Mesenchymal stem cell (in vitro differentiated cells and primary cell): ENCODE data around the gene UBL4A.

ENCODE experiments used
- DNase-seq: peaks from one replicate; pipeline ENCODE4 v3.0.0-alpha.2; 2013
- H2AFZ ChIP-seq: one replicate; pipeline ENCODE4 v1.6.1; 2013; ENCODE audit warnings: low read depth, mild to moderate bottlenecking, control low read depth, inconsistent platforms, low read length, moderate library complexity
- H2AK5ac ChIP-seq: 2 replicates; pipeline ENCODE4 v1.6.1; 2013; ENCODE audit warnings: low read length, moderate library complexity, mild to moderate bottlenecking, inconsistent platforms; ENCODE audit not compliant: severe bottlenecking
- H2BK120ac ChIP-seq: one replicate; pipeline ENCODE4 v1.6.1; 2013; ENCODE audit warnings: low read depth, mild to moderate bottlenecking, inconsistent platforms, low read length, moderate library complexity
- H2BK12ac ChIP-seq, 2 experiments: one replicate each; pipeline ENCODE4 v1.6.1; 2013; ENCODE audit warnings: inconsistent platforms in 2 of 2, low read length in 2 of 2, mild to moderate bottlenecking in 2 of 2, moderate library complexity in 2 of 2, control low read depth in 1 of 2
- H2BK15ac ChIP-seq: one replicate; pipeline ENCODE4 v1.6.1; 2013; ENCODE audit warnings: mild to moderate bottlenecking, low read depth, inconsistent platforms; ENCODE audit not compliant: poor library complexity, severe bottlenecking
- H2BK5ac ChIP-seq: 2 replicates; pipeline ENCODE4 v1.6.1; 2013; ENCODE audit warnings: low read depth, mild to moderate bottlenecking, low read length, control low read depth, inconsistent platforms; ENCODE audit not compliant: poor library complexity, severe bottlenecking
- H3K14ac ChIP-seq, 2 experiments: one replicate each; pipeline ENCODE4 v1.6.1; 2013; ENCODE audit warnings: inconsistent platforms in 2 of 2, low read length in 2 of 2, control low read depth in 1 of 2, mild to moderate bottlenecking in 1 of 2, moderate library complexity in 1 of 2
- H3K18ac ChIP-seq, 2 experiments: one replicate each; pipeline ENCODE4 v1.6.1; 2013; ENCODE audit warnings: inconsistent platforms in 2 of 2, low read length in 2 of 2, control low read depth in 1 of 2, low read depth in 1 of 2, mild to moderate bottlenecking in 1 of 2
- H3K23ac ChIP-seq, 2 experiments: one replicate each; pipeline ENCODE4 v1.6.1; 2013; ENCODE audit warnings: inconsistent platforms in 2 of 2, low read length in 2 of 2, mild to moderate bottlenecking in 2 of 2, moderate library complexity in 2 of 2, control low read depth in 1 of 2
- H3K27ac ChIP-seq: 2 replicates; pipeline ENCODE4 v1.5.1; 2013; ENCODE audit warnings: mild to moderate bottlenecking, moderate library complexity, low read length, control low read depth, inconsistent platforms; ENCODE audit not compliant: poor library complexity, severe bottlenecking
- H3K27me3 ChIP-seq, 2 experiments: 2 replicates each; pipeline versions ENCODE4 v1.6.1 to v1.7.0; 2013; ENCODE audit warnings: low read length in 2 of 2, mild to moderate bottlenecking in 2 of 2, moderate library complexity in 2 of 2, control low read depth in 1 of 2, inconsistent platforms in 1 of 2; ENCODE audit not compliant: control insufficient read depth in 1 of 2, insufficient read depth in 1 of 2
- H3K36me3 ChIP-seq, 2 experiments: 2 replicates each; pipeline versions ENCODE4 v1.6.1 to v1.7.0; 2013; ENCODE audit warnings: low read length in 2 of 2, control low read depth in 1 of 2, inconsistent platforms in 1 of 2, low read depth in 1 of 2, mild to moderate bottlenecking in 1 of 2; ENCODE audit not compliant: insufficient read depth in 2 of 2, control insufficient read depth in 1 of 2
- H3K4ac ChIP-seq, 2 experiments: one replicate each; pipeline ENCODE4 v1.6.1; 2013; ENCODE audit warnings: inconsistent platforms in 2 of 2, low read length in 2 of 2, mild to moderate bottlenecking in 2 of 2, moderate library complexity in 2 of 2, control low read depth in 1 of 2, low read depth in 1 of 2
- H3K4me1 ChIP-seq: 2 replicates; pipeline ENCODE4 v1.6.1; 2013; ENCODE audit warnings: low read depth, low read length, control low read depth; ENCODE audit not compliant: control insufficient read depth, insufficient read depth
- H3K4me2 ChIP-seq: 2 replicates; pipeline ENCODE4 v1.6.1; 2013; ENCODE audit warnings: low read length, mild to moderate bottlenecking, inconsistent platforms; ENCODE audit not compliant: poor library complexity, severe bottlenecking
- H3K4me3 ChIP-seq, 2 experiments: 2 replicates each; pipeline versions ENCODE4 v1.5.1 to v1.7.0; 2013; ENCODE audit warnings: low read length in 2 of 2, mild to moderate bottlenecking in 2 of 2, control low read depth in 1 of 2, low read depth in 1 of 2; ENCODE audit not compliant: insufficient read depth in 1 of 2
- H3K79me1 ChIP-seq: replicated peaks from 2 replicates; pipeline ENCODE4 v1.6.1; 2013; ENCODE audit warnings: mild to moderate bottlenecking, control low read depth, low read length, inconsistent platforms; ENCODE audit not compliant: poor library complexity, severe bottlenecking
- H3K9ac ChIP-seq: 2 replicates; pipeline ENCODE4 v1.7.0; 2013; ENCODE audit warnings: mild to moderate bottlenecking, low read length, moderate library complexity
- H3K9me3 ChIP-seq: 2 replicates; pipeline ENCODE4 v1.7.0; 2013; ENCODE audit warnings: mild to moderate bottlenecking, low read length; ENCODE audit not compliant: control insufficient read depth
- H4K8ac ChIP-seq: one replicate; pipeline ENCODE4 v1.6.1; 2013; ENCODE audit warnings: inconsistent platforms, mild to moderate bottlenecking, low read length, moderate library complexity
- H4K91ac ChIP-seq: one replicate; pipeline ENCODE4 v1.6.1; 2013; ENCODE audit warnings: mild to moderate bottlenecking, low read length, inconsistent platforms
- WGBS: methylation state at CpG from one replicate; pipeline ENCODE4 v1.1.7; 2013; ENCODE audit warnings: mixed read lengths; 5-methylcytosine and 5-hydroxymethylcytosine counted together

UBL4A gene

GRCh38 chrX:154485150-154486051, 1.0 kb downstream of the UBL4A start:
- Histone ChIP-seq H3K4ac (no peak overlapping the region), H3K18ac (peak overlapping the region; percentile 28 to 87), H3K4me1 (peaks cover 28% of the 10 kb centered on the region), H2BK12ac (no peak overlapping the region), H2AK5ac (no peak overlapping the region), H2AFZ (no peak overlapping the region), H3K4me2 (peak overlapping the region; percentile 77), H3K23ac (no peak overlapping the region), H3K27ac (no peak overlapping the region), H3K9ac (peak overlapping the region; percentile 69), H2BK15ac (peak overlapping the region; percentile 28), H3K9me3 (no peaks in the 10 kb centered on the region), H2BK5ac (no peak overlapping the region), H4K91ac (peak overlapping the region; percentile 27), H2BK120ac (no peak overlapping the region), H3K27me3 (peaks cover 0 to 12% of the 10 kb centered on the region in 2 experiments), H3K36me3 (peaks cover 33 to 41% of the 10 kb centered on the region in 2 experiments), H3K79me1 (peaks cover 16% of the 10 kb centered on the region), H3K14ac (no peak overlapping the region), H4K8ac (peak overlapping the region; percentile 23), H3K4me3 (peak overlapping the region; percentile 73 to 78)
- 80% methylated on average over 22 of the region's 35 CpGs for WGBS
- DNase-seq: no peak

GRCh38 chrX:154484255-154485149, 1.9 kb downstream of the UBL4A start:
- WGBS: 89% methylated on average over 15 of the region's 16 CpGs
- H3K4me1 ChIP-seq: peaks cover 26% of the 10 kb centered on the region
- DNase-seq: no peak

GRCh38 chrX:154483325-154483724, 3.1 kb downstream of the UBL4A start:
- Histone ChIP-seq H3K9ac (no peak overlapping the region), H3K27ac (no peak overlapping the region), H2BK12ac (no peak overlapping the region), H2AFZ (no peak overlapping the region), H3K79me1 (peaks cover 14% of the 10 kb centered on the region), H3K9me3 (no peaks in the 10 kb centered on the region), H3K4me2 (no peak overlapping the region), H4K8ac (no peak overlapping the region), H3K14ac (no peak overlapping the region), H2BK15ac (no peak overlapping the region), H2BK120ac (no peak overlapping the region), H3K4ac (no peak overlapping the region), H3K27me3 (peaks cover 0 to 12% of the 10 kb centered on the region in 2 experiments), H4K91ac (no peak overlapping the region), H3K18ac (no peak overlapping the region), H2BK5ac (no peak overlapping the region), H3K4me1 (peaks cover 27% of the 10 kb centered on the region), H3K4me3 (no peak overlapping the region), H3K36me3 (peaks cover 27 to 32% of the 10 kb centered on the region in 2 experiments), H3K23ac (peak overlapping the region in 1 of 2 experiments; percentile 50), H2AK5ac (no peak overlapping the region)
- no peak for DNase-seq
- whole genome bisulfite sequencing: 98% methylated on average over 7 of the region's 7 CpGs

More at GRCh38 chrX:154484255-154485149, 1.9 kb downstream of the UBL4A start:
- H2BK120ac ChIP-seq: no peak overlapping the region
- H2BK12ac ChIP-seq: no peak overlapping the region
- no peak overlapping the region for H3K4ac ChIP-seq
- H3K79me1 ChIP-seq: peaks cover 16% of the 10 kb centered on the region
- peaks cover 0 to 12% of the 10 kb centered on the region in 2 experiments for H3K27me3 ChIP-seq
- no peak overlapping the region for H3K4me2 ChIP-seq
- H3K14ac ChIP-seq: no peak overlapping the region
- H3K9me3 ChIP-seq: no peaks in the 10 kb centered on the region
- peak overlapping the region in 1 of 2 experiments; percentile 48 for H3K23ac ChIP-seq
- peak overlapping the region; percentile 28 for H2BK15ac ChIP-seq
- no peak overlapping the region for H2AK5ac ChIP-seq
- peaks cover 33 to 41% of the 10 kb centered on the region in 2 experiments for H3K36me3 ChIP-seq
- H3K18ac ChIP-seq: no peak overlapping the region
- no peak overlapping the region for H2BK5ac ChIP-seq
- no peak overlapping the region for H4K91ac ChIP-seq
- no peak overlapping the region for H2AFZ ChIP-seq
- H4K8ac ChIP-seq: peak overlapping the region; percentile 41
- H3K27ac ChIP-seq: no peak overlapping the region
- no peak overlapping the region for H3K9ac ChIP-seq
- no peak overlapping the region for H3K4me3 ChIP-seq
